Peyer's patch (tissue), 4 donors: ENCODE results near the gene RAD17.

Experiments used
- CTCF ChIP-seq, 6 experiments: fragments of 450-650 bp in 4 of 6; fragments of 200-600 bp in 2 of 6; sonication (generic) in 1 of 6; IDR thresholded peaks; one replicate each; pipeline ENCODE4 v1.5.1; 2017 to 2019; ENCODE audit warnings: antibody characterized with exemption in 6 of 6, mild to moderate bottlenecking in 3 of 6, moderate library complexity in 1 of 6
- POLR2A ChIP-seq, 2 donors: fragments of 450-650 bp; IDR thresholded peaks; one replicate each; pipeline ENCODE4 v1.5.1; 2017; ENCODE audit warnings: antibody characterized with exemption in 2 of 2, mild to moderate bottlenecking in 2 of 2, moderate library complexity in 2 of 2

DNA sequence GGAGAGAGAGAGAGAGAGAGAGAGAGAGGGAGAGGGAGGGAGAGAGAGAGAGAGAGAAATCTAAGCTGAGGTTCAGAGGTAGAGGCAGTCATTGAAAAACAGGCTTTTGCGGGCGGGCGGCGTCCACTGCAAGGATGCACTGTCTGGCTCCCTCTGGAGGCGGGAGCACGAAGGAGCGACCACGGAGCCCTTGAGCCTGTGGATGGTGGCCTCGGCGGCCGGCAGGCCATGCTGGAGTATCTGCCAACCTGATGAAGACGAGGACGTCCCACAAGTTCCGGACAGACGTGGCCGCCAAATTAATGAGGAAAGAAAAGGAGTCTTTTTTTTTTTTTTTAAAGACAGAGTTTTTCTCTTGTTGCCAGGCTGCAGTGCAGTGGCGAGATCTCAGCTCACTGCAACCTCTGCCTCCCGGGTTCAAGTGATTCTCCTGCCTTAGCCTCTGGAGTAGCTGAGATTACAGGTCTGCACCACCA lies 34.8 kb upstream of the RAD17 start:
- TF ChIP-seq CTCF (IDR thresholded peaks at IDR 0.05), result peak in 5 of 6 experiments; percentile 34 to 84 (median 80)
- no peak for TF ChIP-seq POLR2A (IDR thresholded peaks at IDR 0.05)
